NCI-H82 (cell line): ENCODE data around the gene IL10RB.
"Not testable (repeated sequence)": the region's sequence is repeated elsewhere in the genome, so short reads cannot be mapped to it uniquely, and the experiment has no call there.

Experiments used
- DNase-seq: peaks from one replicate; lab custom pipeline; 2025; lab: John Stamatoyannopoulos, UW

Gene IL10RB

GRCh38 chr21:33266050-33266788 lies at the start of gene IL10RB:
Gene IL10RB, plus strand, starts transcription at chr21:33266367. Its CDS starts 99 bp downstream, at chr21:33266466.
- peak; percentile 92 for DNase-seq

GRCh38 chr21:33217138-33217520 lies 49.0 kb upstream of the IL10RB start:
- no peak for DNase-seq

- DNase-seq = no peak
These were observed 46.9 kb upstream of the IL10RB start for GRCh38 chr21:33219300-33219699.

GRCh38 chr21:33219954-33220353 lies 46.2 kb upstream of the IL10RB start:
- no peak for DNase-seq

GRCh38 chr21:33225376-33225775 lies 40.8 kb upstream of the IL10RB start:
- DNase-seq = not testable (repeated sequence)

- no peak for DNase-seq
These were observed 37.7 kb upstream of the IL10RB start for GRCh38 chr21:33228455-33228854.

- DNase-seq = peak; percentile 63
These were observed 36.9 kb upstream of the IL10RB start for GRCh38 chr21:33229099-33229783.

- peak; percentile 80 for DNase-seq
These were observed 36.2 kb upstream of the IL10RB start, which contains the start of gene IFNAR2 for GRCh38 chr21:33229784-33230544. Gene IFNAR2, plus strand, starts transcription at chr21:33229938. Its CDS starts 11,985 bp downstream, at chr21:33241923.

GRCh38 chr21:33230545-33231324 lies 35.4 kb upstream of the IL10RB start:
- peak; percentile 77 for DNase-seq

- no peak for DNase-seq
These were observed 34.6 kb upstream of the IL10RB start for GRCh38 chr21:33231526-33231925.

GRCh38 chr21:33232291-33233034 lies 33.7 kb upstream of the IL10RB start:
- no peak for DNase-seq

- DNase-seq = no peak
These were observed 31.3 kb upstream of the IL10RB start for GRCh38 chr21:33234635-33235520.

- DNase-seq = no peak
These were observed 30.0 kb upstream of the IL10RB start for GRCh38 chr21:33236013-33236686.

- peak; percentile 41 for DNase-seq
These were observed 29.4 kb upstream of the IL10RB start for GRCh38 chr21:33236766-33237165.

- DNase-seq = peak; percentile 42
These were observed 28.7 kb upstream of the IL10RB start for GRCh38 chr21:33237486-33237885.

- no peak for DNase-seq
These were observed 28.0 kb upstream of the IL10RB start for GRCh38 chr21:33238146-33238545.

- DNase-seq = no peak
These were observed 27.5 kb upstream of the IL10RB start for GRCh38 chr21:33238565-33239255.

GRCh38 chr21:33239559-33240127 lies 26.5 kb upstream of the IL10RB start:
- not testable (repeated sequence) for DNase-seq
